ENCODE measurements around the gene CAPZA2.

DNA sequence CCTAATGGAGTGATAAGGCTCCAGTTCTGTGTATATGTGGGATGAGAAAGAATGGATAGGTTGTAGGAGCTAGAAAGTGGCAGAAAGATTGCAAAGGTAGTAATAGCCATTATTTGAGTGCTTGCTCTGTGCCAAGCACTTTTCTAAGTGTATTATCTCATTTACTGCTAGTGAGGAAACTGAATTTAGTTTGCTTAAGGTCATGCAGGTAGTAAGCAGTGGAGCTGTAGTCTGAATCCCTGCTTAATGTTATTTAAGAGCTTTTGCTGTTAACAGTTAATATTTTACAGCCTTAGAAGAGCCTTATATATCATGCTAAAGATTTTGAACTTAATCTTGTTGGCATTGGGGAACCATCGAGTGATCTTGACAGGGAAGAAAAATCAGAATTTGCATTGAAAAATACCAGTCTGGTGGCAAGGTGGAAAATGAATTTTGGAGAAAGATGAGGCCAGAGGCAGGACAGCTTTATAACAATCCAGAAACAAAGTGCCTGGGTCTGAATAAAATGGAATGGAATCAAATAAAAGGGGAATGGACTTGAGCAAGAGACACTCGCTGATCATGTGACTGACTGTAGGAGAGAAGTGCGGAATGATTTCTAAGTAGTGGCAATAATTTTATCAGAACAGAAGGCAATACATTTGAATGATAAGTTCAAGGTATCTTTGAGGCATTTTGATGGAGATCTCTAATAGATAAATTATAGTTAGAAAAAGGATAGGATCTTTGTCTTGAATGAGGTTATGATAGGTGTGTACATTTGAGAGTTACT is 15.2 kb downstream of the CAPZA2 start:
- TF ChIP-seq GATA2 (IDR thresholded peaks at IDR 0.05; ENCODE audit: low read depth, low read length) (no peak), GATA3 (IDR thresholded peaks at IDR 0.05; ENCODE audit: low read depth, low read length) (no peak)
